HEK293T (cell line): ENCODE data around the gene KLC1.

Experiments
- CTCF ChIA-PET: fragments of 350-600 bp; formaldehyde crosslinking; extraction: SDS; loops from one replicate; lab custom pipeline; 2021; ENCODE audit warnings: antibody characterized with exemption, inconsistent platforms; lab: Yijun Ruan, JAX
- POLR2A ChIA-PET: fragments of 350-600 bp; formaldehyde crosslinking; extraction: SDS; loops from one replicate; lab custom pipeline; 2020; ENCODE audit warnings: antibody characterized with exemption, inconsistent platforms; lab: Yijun Ruan, JAX
- DNase-seq: peaks from one replicate; pipeline ENCODE4 v3.0.0; 2012; ENCODE audit warnings: mixed read lengths; ENCODE audit errors: extremely low spot score
- ARNT ChIP-seq: fragments of 450-650 bp; IDR thresholded peaks from 2 replicates; pipeline ENCODE4 v1.6.1; 2017; ENCODE audit warnings: mild to moderate bottlenecking
- BHLHE40 ChIP-seq: fragments of 450-650 bp; IDR thresholded peaks from 2 replicates; pipeline ENCODE4 v1.6.1; 2016; ENCODE audit warnings: mild to moderate bottlenecking, moderate library complexity, borderline replicate concordance
- CTBP1 ChIP-seq: fragments of 450-650 bp; IDR thresholded peaks from 2 replicates; pipeline ENCODE4 v1.6.1; 2016; ENCODE audit warnings: borderline replicate concordance
- ELF4 ChIP-seq: fragments of 450-650 bp; IDR thresholded peaks from 2 replicates; pipeline ENCODE4 v1.6.1; 2017; ENCODE audit warnings: antibody characterized with exemption
- FOXA1 ChIP-seq: fragments of 450-650 bp; IDR thresholded peaks from 2 replicates; pipeline ENCODE4 v1.6.1; 2016; ENCODE audit warnings: mild to moderate bottlenecking
- FOXK2 ChIP-seq: fragments of 450-650 bp; IDR thresholded peaks from 2 replicates; pipeline ENCODE4 v1.6.1; 2016; ENCODE audit warnings: mild to moderate bottlenecking
- FOXM1 ChIP-seq: fragments of 450-650 bp; IDR thresholded peaks from 2 replicates; pipeline ENCODE4 v1.6.1; 2017; ENCODE audit warnings: mild to moderate bottlenecking, borderline replicate concordance
- HDGF ChIP-seq: fragments of 450-650 bp; IDR thresholded peaks from 2 replicates; pipeline ENCODE4 v1.6.1; 2017; ENCODE audit warnings: antibody characterized with exemption, borderline replicate concordance
- L3MBTL2 ChIP-seq: fragments of 450-650 bp; conservative IDR thresholded peaks from 2 replicates; pipeline ENCODE4 v1.6.1; 2016; ENCODE audit warnings: mild to moderate bottlenecking
- LEF1 ChIP-seq: fragments of 450-650 bp; IDR thresholded peaks from 2 replicates; pipeline ENCODE4 v1.6.1; 2017; ENCODE audit warnings: mild to moderate bottlenecking, borderline replicate concordance
- NFRKB ChIP-seq: fragments of 450-650 bp; IDR thresholded peaks from 2 replicates; pipeline ENCODE4 v1.6.1; 2016; ENCODE audit warnings: mild to moderate bottlenecking, moderate library complexity
- PKNOX1 ChIP-seq: fragments of 450-650 bp; IDR thresholded peaks from 2 replicates; pipeline ENCODE4 v1.6.1; 2016
- SP1 ChIP-seq: fragments of 450-650 bp; IDR thresholded peaks from 2 replicates; pipeline ENCODE4 v1.6.1; 2017
- SUZ12 ChIP-seq: fragments of 450-650 bp; IDR thresholded peaks from 2 replicates; pipeline ENCODE4 v1.6.1; 2016; ENCODE audit warnings: mild to moderate bottlenecking
- TARDBP ChIP-seq: fragments of 450-650 bp; IDR thresholded peaks from 2 replicates; pipeline ENCODE4 v1.6.1; 2016
- ZNF384 ChIP-seq: fragments of 450-650 bp; IDR thresholded peaks from 2 replicates; pipeline ENCODE4 v1.6.1; 2016

The KLC1 gene

DNA sequence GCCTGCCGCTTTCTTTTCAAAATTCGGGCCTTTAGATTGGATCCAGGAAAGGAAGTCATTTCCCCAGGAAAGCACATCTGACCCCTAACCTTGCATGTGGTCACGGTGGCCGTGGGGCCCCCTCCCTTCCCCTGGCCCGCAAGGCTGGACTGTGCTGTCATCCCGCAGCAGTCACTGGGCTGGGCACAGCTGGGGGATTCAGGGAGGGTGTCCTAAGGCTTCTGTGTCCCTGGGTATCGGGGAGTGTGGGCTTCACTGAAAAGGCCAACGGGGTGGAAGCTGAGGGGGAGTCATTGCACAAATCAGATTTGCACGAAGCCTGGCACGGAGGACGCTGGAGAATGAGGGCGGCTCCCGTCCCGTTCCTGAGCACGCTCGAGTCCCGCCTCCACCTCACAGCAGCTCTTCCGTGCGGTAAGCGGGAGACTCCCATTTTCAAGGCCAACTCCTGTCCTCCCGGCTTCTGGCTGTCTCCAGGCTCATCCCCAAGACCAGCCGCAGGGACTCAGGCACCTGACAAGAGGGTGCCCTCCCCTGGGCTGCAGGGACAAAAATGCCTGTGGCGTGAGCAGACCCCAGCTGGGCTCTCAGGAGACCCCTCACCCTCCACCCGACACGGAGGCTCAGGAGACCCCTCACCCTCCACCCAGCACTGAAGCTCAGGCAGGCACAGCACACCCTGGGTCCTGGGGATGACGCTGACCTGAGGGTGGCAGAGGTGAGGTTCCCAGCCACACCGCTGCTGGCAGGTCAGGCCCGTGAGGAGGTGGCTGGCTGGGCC is 76.7 kb downstream of the KLC1 start:
- POLR2A ChIA-PET = interaction anchor here (1.4 to 2.8 kb wide), 3 partner anchors 8 to 9 kb away, joined by 4 to 12 read pairs (median 10); partner anchors contain the start of genes XRCC3 and ZFYVE21
- CTCF ChIA-PET = no interaction called here
- TF ChIP-seq NFRKB (no peak), TARDBP (no peak)
- no peak for DNase-seq

DNA sequence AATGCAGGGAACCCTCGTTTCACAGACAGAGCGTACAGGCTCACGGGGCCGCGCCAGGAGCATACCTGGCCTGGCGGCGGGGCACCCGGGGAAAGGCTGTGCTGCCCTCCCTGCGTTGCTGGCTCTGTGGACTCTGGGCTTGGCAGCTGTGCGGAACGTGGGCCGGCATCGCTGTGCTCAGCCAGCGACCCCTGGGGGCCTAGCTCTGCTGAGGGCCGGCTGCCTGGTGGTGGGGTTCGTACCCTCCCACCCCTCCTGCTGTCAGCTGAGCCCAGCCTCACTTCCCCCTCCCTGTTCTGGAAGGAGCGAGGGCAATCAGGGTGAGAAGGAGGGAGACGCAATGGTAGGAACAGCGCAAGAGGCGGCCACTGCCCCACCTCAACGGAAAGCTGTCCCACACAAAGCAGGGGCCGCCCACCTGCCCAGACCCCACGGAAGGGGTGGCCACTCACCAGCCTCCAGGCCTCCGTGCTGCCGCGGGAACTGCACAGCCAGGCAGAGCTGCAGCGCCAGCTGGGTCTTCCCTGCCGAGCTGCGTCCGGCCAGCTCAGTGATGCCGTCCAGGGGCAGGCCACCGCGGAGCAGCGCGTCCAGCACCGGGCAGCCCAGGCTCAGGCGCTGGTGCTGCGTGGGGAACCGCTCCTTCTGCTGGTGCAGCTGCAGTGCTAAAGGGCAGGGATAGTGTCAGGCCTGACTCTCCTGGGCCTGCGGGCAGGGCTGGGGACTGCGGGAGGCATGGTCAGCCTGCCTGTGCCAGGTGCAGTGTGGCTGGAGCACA is 77.7 kb downstream of the KLC1 start:
- TF ChIP-seq ARNT (no peak), ELF4 (no peak), CTBP1 (no peak), SUZ12 (no peak), L3MBTL2 (no peak), SP1 (no peak)
- no peak for DNase-seq
- POLR2A ChIA-PET = interaction anchor here (1.4 to 2.8 kb wide), 2 partner anchors 8 to 10 kb away, joined by 4 to 12 read pairs; partner anchors contain the start of genes XRCC3 and ZFYVE21
- CTCF ChIA-PET = no interaction called here

DNA sequence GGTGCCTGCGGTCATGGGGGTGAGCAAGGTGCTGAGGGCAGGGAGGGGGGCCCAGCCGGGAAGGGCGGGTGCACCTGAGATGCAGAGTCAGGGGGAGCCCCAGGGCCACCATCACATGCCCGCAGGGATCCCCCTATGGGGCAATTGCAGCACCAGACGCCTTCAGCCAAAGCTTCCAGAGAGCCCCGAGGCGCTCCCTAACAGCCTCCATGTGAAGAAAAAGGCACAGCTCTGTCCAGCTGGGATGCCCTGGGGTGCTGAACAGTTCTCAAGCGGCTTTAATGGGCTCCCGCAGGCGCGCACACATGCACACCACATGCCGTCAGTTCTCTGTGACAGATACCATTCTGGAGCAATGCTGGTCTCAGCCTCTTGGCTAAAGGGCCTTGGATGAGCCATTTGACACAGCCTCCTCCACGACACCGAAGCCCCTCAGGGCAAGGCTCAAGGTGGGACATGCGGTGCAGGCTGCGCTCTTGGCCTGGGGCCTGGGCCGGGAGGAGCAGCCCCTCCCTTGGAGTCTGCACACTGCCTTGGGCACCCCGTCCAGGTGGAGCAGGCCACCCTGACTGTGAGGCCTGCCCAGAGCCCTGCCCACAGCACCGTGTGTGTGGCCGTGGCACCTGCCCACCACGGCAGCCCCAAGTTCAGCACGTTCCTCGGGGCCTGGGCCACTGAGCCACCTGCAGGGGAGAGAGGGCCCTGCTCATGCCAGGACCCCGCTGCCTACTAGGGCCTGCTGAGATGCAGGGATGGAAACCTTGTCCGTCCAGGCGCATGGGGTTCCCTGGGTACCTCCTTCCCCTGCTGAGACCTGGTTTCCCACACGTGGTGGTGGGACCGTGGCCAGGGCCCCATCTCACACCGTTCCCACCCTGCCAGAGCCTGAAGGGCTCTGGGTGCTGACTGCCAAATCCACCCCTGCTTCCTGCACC is 78.6 kb downstream of the KLC1 start:
- no peak for DNase-seq
- TF ChIP-seq CTBP1 (no peak), NFRKB (no peak), L3MBTL2 (no peak), BHLHE40 (no peak), ARNT (no peak), PKNOX1 (no peak), LEF1 (no peak), HDGF (no peak), TARDBP (no peak), SP1 (no peak), FOXK2 (no peak), SUZ12 (no peak)
- ChIA-PET POLR2A (interaction anchor here (2.8 kb wide), 1 partner anchor 8 kb away, joined by 12 read pairs; the partner anchor contains the start of genes XRCC3 and ZFYVE21), CTCF (no interaction called here)

DNA sequence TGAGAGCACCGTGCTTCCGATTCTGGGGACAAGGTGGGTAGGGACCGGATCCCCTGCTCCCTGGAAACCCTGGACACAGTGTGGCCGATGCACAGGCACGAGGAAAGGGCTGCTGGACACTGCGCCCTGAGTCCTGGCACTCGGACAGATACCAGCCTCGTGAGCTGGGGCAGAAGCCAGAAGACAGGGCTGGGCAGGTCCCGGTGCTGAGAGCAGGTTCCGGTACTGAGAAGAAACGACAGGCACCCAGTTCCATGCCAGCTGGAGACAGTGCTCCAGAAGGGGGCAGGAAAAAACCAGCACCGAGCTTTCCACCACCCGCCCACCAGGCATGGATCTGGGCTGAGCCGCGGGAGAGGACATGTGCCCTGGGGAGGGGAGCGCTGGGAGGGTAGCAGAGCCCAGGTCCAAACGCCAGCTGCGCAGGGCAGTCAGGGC is 79.8 kb downstream of the KLC1 start:
- TF ChIP-seq HDGF = no peak
- no peak for TF ChIP-seq ELF4
- no peak for TF ChIP-seq FOXM1
- no peak for TF ChIP-seq NFRKB
- no peak for TF ChIP-seq LEF1
- TF ChIP-seq BHLHE40 = no peak
- no peak for TF ChIP-seq FOXA1
- no peak for TF ChIP-seq L3MBTL2
- TF ChIP-seq ARNT = no peak
- no peak for TF ChIP-seq ZNF384
- TF ChIP-seq PKNOX1 = no peak
- no peak for TF ChIP-seq CTBP1
- no peak for TF ChIP-seq FOXK2
- TF ChIP-seq TARDBP = no peak
- TF ChIP-seq SP1 = no peak
- no peak for TF ChIP-seq SUZ12
- no peak for DNase-seq
- ChIA-PET POLR2A (interaction anchor here (1.5 kb wide), 1 partner anchor 9 kb away, joined by 3 read pairs; no protein-coding TSS in a partner anchor), CTCF (no interaction called here)

DNA sequence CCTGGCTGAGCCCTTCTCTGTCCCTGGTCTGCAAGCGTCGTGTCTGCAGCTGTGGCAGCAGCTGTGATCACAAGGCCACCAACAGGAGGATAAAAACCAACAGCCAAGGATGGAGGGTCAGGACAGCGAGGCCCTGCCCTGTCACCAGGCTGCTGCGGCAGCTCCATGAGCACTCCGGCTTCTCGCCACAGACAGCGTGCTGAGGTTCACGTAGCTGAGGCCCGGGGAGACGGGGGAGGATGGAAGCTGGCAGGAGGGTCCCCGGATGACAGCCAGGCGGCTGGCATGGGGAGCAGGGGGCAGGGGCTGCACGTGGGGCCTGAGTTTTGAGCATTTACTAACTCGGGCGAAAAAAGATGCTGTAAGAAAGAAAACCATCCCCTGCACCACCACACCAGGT is 80.8 kb downstream of the KLC1 start:
- no peak for DNase-seq
- ChIA-PET CTCF (no interaction called here), POLR2A (interaction anchor here (0.8 to 1.5 kb wide), 3 partner anchors 9 to 15 kb away, joined by 3 read pairs; no protein-coding TSS in a partner anchor)
- TF ChIP-seq SP1 (no peak), L3MBTL2 (no peak), SUZ12 (no peak), BHLHE40 (no peak), ELF4 (no peak), FOXM1 (no peak), ARNT (no peak)

- no peak for DNase-seq
- no peak for TF ChIP-seq CTBP1
- TF ChIP-seq FOXM1 = no peak
- no peak for TF ChIP-seq ELF4
- no peak for TF ChIP-seq HDGF
- TF ChIP-seq TARDBP = no peak
- no peak for TF ChIP-seq LEF1
- TF ChIP-seq ZNF384 = no peak
- TF ChIP-seq SUZ12 = no peak
- TF ChIP-seq L3MBTL2 = no peak
- TF ChIP-seq PKNOX1 = no peak
- no peak for TF ChIP-seq NFRKB
- TF ChIP-seq BHLHE40 = no peak
- no peak for TF ChIP-seq SP1
- TF ChIP-seq FOXA1 = no peak
- no peak for TF ChIP-seq ARNT
- TF ChIP-seq FOXK2 = no peak
- CTCF ChIA-PET = interaction anchor here (0.9 kb wide), 1 partner anchor 31 kb away, joined by 4 read pairs; no protein-coding TSS in a partner anchor
- POLR2A ChIA-PET = interaction anchor here (1.2 to 1.4 kb wide), 2 partner anchors 8 to 16 kb away, joined by 3 to 4 read pairs; no protein-coding TSS in a partner anchor
Observed at GRCh38 chr14:103710771-103711377, 81.9 kb downstream of the KLC1 start.
